GM21786 (cell line): ENCODE measurements around the gene FGFR2.
"Not testable (repeated sequence)": the region's sequence is repeated elsewhere in the genome, so short reads cannot be mapped to it uniquely, and the experiment has no call there.

Source experiments
- ATAC-seq: cut with Tn5 transposase; IDR thresholded peaks from one replicate; pipeline ENCODE4 v1.9.1; 2021; ENCODE audit not compliant: unreplicated experiment

FGFR2 gene

DNA sequence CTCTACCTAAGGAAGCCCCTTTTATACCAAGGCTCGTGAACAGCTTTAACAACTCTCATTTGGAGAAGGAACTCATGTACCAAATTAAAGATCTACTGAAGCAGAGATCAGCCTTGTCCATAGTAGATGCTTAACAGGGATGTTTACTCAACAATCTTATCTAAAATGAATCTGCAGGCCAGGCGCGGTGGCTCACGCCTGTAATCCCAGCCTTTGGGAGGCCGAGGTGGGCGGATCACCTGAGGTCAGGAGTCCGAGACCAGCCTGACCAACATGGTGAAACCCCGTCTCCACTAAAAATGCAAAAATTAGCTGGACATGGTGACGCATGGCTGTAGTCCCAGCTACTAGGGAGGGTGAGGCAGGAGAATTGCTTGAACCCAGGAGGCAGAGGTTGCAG is 43.3 kb downstream of the FGFR2 start:
- ATAC-seq = not testable (repeated sequence)

- ATAC-seq = no peak
Measured at GRCh38 chr10:121553511-121554264, 44.6 kb downstream of the FGFR2 start.

DNA sequence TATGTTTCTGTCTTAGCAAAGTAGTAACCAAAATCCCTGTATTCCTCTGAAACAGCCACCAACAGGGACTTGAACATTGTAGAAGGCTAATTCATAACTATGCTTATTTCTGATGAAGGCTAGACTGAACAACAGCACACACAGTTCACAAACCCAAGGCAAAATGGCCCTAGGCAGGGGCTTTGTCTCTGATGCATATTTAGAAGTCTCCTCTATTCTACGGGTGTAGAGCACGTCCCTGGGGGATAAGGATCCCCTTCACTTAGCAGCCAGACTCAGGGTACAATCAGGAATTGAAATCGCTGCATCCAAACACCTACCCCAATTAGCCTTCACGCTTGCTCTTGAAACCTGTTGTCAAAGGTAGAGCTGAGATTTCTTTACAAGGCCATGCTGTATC is 45.5 kb downstream of the FGFR2 start:
- ATAC-seq = no peak

DNA sequence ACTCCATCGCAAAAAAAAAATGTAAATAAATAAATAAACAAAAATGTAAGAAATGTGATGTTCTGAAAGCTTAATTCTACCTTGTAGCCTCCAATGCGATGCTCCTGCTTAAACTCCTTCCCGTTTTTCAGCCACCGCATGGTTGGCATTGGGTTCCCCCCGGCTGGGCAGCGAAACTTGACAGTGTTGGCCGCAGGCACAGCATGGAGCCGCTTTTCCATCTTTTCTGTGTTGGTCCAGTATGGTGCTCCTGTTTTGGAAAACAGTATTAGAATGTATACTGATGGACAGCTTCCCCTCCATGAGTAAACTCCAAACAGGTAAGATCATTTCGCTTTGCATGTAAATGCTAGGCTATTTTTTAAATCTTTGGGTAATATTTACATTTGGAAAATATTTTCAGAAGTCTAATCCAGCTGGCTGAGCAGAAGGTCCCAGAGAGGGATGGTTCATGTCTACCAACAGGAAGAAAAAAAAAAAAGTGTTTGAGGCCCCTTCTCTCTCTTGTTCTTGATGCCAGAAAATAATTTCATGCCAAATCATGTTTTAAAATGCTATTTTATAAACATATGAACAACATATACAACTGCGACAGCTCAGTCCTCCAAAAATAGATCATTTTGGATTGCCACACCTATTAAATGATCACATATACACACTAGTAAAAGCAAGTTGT is 46.9 kb downstream of the FGFR2 start:
- no peak for ATAC-seq

DNA sequence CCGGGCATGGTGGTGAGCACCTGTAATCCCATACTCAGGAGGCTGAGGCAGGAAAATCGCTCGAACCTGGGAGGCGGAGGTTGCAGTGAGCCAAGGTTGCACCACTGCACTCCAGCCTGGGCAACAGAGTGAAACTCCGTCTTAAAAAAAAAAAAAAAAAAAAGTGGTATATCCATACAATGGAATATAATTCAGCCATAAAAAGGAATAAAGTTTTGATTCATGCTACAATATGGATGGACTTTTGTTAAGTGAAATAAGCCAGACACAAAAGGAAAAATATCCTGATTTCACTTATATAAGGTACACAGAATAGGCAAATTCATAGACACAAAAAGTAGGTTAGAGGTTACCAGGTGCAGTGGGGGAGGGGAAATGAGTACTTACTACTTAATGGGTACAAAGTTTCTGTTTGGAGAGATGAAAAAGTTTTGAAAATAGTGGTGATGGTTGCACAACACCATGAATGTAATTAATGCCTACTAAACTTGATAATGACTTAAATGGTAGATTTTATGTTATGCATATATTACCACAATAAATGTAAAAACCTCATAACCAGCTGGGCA is 53.9 kb downstream of the FGFR2 start:
- no peak for ATAC-seq

- ATAC-seq = no peak
Measured at GRCh38 chr10:121543545-121543944, 54.7 kb downstream of the FGFR2 start.

- ATAC-seq = no peak
Measured at GRCh38 chr10:121541450-121542120, 56.7 kb downstream of the FGFR2 start.

GRCh38 chr10:121540732-121541395 is 57.4 kb downstream of the FGFR2 start:
- no peak for ATAC-seq

GRCh38 chr10:121539786-121540185 is 58.5 kb downstream of the FGFR2 start:
- no peak for ATAC-seq

DNA sequence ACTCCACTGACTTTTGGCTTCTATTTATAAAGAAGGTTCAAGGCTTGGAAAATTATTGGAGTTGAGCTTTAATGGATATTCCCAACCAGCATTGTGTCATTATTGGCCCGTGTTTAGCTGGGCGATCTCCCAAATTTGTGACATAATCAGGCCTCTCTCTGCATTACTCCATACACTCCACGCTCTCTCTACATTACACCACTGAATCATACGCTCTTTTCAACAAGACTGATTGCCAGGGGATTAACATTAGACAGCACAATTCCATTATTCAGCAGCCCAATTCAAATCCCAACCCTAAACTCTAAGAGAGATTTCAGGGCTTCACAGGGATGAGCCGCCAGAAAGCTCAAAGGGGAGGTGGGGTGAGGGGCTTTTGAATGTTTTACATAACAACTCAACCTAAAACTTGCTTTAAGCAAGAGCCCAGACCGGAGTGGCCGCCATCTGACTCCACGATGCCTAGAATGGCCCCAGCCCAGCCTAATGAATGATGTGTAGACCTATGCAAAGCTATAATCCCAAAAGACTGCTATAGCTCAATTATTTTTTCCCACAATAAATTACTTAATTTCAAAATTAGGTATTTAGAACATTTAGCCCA is 61.8 kb downstream of the FGFR2 start:
- ATAC-seq = no peak

- ATAC-seq = no peak
Measured at GRCh38 chr10:121535381-121535780, 62.9 kb downstream of the FGFR2 start.

DNA sequence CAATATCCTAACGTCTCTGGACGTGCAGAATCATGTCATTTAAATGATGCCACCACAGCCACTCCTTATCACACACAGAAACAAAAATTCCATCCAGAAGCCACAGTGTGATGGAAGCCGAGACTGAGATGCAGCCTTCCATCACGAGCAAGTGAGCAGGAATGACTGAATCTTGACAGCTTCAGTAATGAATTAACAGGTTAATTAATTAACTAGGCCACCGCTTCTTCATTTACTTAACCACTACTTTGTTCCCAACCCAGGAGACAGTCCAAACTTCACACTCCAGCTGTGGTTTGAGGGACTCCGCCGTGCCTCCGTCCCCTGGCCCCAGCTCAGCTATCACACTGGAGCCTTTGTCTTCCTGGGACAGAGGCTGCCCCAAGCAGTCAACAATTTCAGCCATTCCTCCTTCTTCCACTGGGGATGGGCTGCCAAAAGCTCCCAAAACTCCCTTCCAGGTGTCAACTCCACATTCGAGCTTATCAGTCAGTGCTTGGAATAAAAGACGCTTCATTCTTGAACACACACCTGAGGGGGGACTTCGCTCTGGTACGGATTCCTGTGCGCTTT is 65.9 kb downstream of the FGFR2 start:
- no peak for ATAC-seq

DNA sequence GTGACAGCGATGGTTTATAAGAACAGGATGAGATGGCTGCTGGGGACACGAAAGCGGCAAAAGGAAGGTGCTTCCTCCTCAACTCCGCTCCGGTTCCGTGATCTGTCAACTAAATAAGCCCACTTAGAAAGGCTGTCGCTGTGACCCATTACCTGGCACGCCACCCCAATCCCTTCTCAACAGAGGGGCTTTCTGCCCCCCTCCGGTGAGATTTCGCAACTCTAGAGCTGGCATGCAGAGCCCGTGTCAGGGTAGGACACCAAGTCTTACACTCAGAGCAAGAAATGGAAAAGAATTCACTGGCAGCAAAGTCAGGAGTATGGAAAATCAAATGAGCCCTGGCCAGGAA is 66.4 kb downstream of the FGFR2 start:
- ATAC-seq = no peak

- no peak for ATAC-seq
Measured at GRCh38 chr10:121531076-121531829, 67.0 kb downstream of the FGFR2 start.

- ATAC-seq = no peak
Measured at GRCh38 chr10:121530481-121531075, 67.7 kb downstream of the FGFR2 start.

DNA sequence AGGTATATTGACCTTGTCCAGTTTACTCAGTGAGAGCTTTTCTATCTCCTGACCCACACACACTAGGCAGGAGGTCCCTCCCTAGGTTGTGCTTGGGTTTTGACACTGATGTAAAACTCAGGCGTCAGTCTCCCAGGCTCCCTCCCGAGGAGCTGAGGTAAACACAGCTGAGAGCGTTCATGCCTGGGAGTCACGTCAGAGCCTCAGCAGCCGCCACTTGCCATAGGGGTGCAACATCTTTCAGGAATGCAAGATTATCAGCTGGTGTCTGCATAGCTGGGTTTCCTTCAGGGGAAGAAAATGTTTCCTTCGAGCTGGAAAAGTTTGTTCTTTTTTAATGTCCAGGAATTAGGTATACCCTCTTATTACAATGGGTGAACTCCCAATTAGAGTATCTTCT is 70.6 kb downstream of the FGFR2 start:
- no peak for ATAC-seq

DNA sequence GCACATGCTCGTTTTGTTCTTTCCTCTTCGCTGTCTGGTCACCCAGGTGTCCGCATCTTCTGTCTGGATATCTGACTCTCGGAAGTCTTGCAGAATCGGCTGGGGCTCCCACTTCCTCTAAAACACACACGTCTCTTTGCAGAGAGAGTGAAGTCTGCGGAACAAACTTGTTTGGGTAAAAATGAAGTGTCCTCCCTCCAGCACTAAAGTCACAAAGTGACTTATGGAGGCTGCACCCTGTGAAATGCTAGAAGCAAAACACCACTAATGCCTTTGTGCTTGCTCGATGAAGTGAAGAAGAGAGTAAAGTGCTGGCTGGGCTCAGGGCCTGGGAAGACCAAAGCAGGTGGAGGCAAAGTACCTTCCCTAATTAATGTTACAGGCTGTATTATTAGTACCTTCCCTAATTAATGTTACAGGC is 71.4 kb downstream of the FGFR2 start:
- ATAC-seq = no peak

- no peak for ATAC-seq
Measured at GRCh38 chr10:121526135-121526790, 72.0 kb downstream of the FGFR2 start.
